KMS-11 (cell line): Measurements from ENCODE around the gene SECISBP2.

ENCODE experiments used
- H2AFZ ChIP-seq: fragments of 200-600 bp; sonication (generic); 2 replicates; pipeline ENCODE4 v1.6.1; 2016; ENCODE audit warnings: antibody characterized with exemption, mixed run types, low read depth
- H3K27ac ChIP-seq: fragments of 200-600 bp; sonication (generic); 2 replicates; pipeline ENCODE4 v1.6.1; 2016; ENCODE audit warnings: mild to moderate bottlenecking, mixed run types
- H3K27me3 ChIP-seq: fragments of 200-600 bp; sonication (generic); 2 replicates; pipeline ENCODE4 v1.6.1; 2017; ENCODE audit warnings: mild to moderate bottlenecking, low read depth, mixed run types, moderate library complexity; ENCODE audit not compliant: insufficient read depth
- H3K36me3 ChIP-seq: fragments of 200-600 bp; sonication (generic); 2 replicates; pipeline ENCODE4 v1.6.1; 2017; ENCODE audit warnings: mild to moderate bottlenecking, mixed run types; ENCODE audit not compliant: insufficient read depth
- H3K4me1 ChIP-seq: fragments of 200-600 bp; sonication (generic); 2 replicates; pipeline ENCODE4 v1.6.1; 2016; ENCODE audit warnings: mild to moderate bottlenecking, low read depth, mixed run types; ENCODE audit not compliant: poor library complexity, severe bottlenecking
- H3K4me2 ChIP-seq: fragments of 200-600 bp; sonication (generic); 2 replicates; pipeline ENCODE4 v1.7.0; 2016; ENCODE audit warnings: mild to moderate bottlenecking, mixed run types
- H3K4me3 ChIP-seq: fragments of 200-600 bp; sonication (generic); IDR thresholded peaks from 2 replicates; pipeline ENCODE4 v1.6.1; 2017; ENCODE audit warnings: low read depth, low read length, mixed read lengths; ENCODE audit not compliant: insufficient read depth
- H3K79me2 ChIP-seq: fragments of 200-600 bp; sonication (generic); 2 replicates; pipeline ENCODE4 v1.6.1; 2016; ENCODE audit warnings: low read depth, mixed run types; ENCODE audit not compliant: insufficient read depth
- H3K9ac ChIP-seq: fragments of 200-600 bp; sonication (generic); 2 replicates; pipeline ENCODE4 v1.6.1; 2016; ENCODE audit warnings: mild to moderate bottlenecking, mixed run types
- H4K20me1 ChIP-seq: fragments of 200-600 bp; sonication (generic); 2 replicates; pipeline ENCODE4 v1.6.1; 2016; ENCODE audit warnings: mild to moderate bottlenecking, mixed run types; ENCODE audit not compliant: insufficient read depth
- CTCF ChIP-seq: fragments of 200-600 bp; sonication (generic); conservative IDR thresholded peaks from 2 replicates; pipeline ENCODE4 v1.6.1; 2017; ENCODE audit warnings: low read depth, mild to moderate bottlenecking, antibody characterized with exemption, low read length, moderate library complexity, mixed read lengths

SECISBP2 gene

GRCh38 chr9:89309166-89309565 is 9.1 kb upstream of the SECISBP2 start:
- Histone ChIP-seq H3K4me2 (no peak overlapping the region), H3K4me3 (no peak overlapping the region), H3K9ac (no peak overlapping the region), H3K4me1 (peaks cover 15% of the 10 kb centered on the region), H3K27me3 (no peaks in the 10 kb centered on the region), H3K79me2 (peaks cover 35% of the 10 kb centered on the region), H4K20me1 (peaks cover 26% of the 10 kb centered on the region), H2AFZ (no peak overlapping the region), H3K36me3 (no peaks in the 10 kb centered on the region), H3K27ac (no peak overlapping the region)
- no peak for TF ChIP-seq CTCF

DNA sequence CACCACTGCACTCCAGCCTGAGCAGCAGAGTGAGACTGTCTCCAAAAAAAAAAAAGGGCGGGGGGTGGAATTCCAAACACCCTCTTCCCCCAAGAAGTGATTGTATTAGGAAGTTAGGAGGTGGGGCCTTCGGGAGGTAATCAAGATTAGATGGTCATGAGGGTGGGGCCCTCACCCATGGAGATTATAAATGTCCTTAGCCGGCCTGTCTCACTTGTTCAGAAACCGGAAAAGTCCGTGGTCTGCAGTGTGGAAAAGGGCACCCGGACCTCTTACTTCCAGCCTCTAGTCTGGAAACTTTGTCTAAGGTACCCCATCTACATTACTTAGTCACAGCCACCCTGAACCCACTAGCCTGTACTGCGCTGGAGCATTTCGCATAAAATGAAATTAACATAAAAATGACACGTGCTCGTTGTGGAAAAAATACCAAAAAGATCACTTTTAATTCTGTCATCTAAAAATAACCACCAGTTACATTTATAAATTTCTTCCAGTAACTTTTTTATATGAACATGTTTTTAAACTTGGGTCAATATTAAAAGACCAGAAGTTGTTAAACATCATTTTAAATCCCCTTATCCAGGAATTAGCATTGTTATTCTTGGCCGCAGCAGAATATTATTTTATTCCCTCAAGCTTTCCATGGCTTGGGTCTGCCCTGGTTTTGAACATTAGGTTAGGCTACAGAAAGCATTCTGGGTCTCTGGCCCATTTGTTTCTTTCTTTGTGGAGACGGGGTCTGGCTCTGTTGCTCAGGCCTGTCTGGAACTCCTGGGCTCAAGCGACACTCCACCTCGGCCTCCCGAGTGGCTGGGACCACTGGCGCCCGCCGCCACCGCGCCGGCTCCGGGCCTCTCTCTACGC is 8.5 kb upstream of the SECISBP2 start:
- no peaks in the 10 kb centered on the region for H3K27me3 ChIP-seq
- H3K36me3 ChIP-seq: peaks cover under 1% of the 10 kb centered on the region; the same call in 1 of the 2 replicates
- H3K27ac ChIP-seq: peak overlapping the region; percentile 96
- no peak overlapping the region for H3K4me3 ChIP-seq
- H2AFZ ChIP-seq: peak overlapping the region; percentile 65
- TF ChIP-seq CTCF: no peak
- H3K9ac ChIP-seq: peak overlapping the region; percentile 99
- H4K20me1 ChIP-seq: peaks cover 31% of the 10 kb centered on the region
- peaks cover 42% of the 10 kb centered on the region for H3K79me2 ChIP-seq
- H3K4me2 ChIP-seq: peak overlapping the region; percentile 78
- H3K4me1 ChIP-seq: peaks cover 21% of the 10 kb centered on the region

DNA sequence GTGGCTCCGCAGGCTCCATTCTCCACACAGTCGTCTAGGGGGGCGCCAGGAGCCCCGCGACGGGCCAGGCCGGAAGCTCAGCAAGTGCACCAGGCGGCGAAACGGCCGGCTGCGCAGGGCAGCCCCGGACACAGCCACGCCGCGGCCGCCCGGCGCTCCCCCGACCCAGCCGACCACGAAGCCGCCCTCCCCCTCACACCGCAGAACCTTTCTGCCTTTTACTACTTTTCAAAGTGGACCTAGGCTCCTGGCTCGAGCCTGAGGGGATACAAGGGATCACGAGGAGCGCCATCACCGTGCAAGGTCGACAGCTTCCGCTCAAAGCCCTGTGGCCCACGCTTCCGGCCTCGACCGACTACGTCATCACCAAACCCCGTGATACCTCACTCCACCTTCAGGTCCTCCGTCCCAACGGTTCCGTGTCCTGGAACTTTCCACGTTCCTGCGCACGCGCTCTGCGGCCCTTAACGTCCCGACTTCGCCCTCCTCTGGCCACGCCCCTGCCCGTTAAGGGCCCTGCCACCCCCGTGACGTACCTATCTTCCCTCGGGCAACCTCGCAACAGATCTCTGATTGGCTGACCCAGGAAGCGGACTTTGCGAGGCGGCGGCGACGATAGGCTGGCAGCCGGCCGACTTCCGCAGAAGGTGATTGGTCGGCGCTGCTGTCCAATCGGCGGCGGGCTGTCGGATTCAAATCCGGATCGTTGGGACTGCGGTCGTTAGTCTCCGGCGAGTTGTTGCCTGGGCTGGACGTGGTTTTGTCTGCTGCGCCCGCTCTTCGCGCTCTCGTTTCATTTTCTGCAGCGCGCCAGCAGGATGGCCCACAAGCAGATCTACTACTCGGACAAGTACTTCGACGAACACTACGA is 7.6 kb upstream of the SECISBP2 start, which contains the start of gene CKS2:
Gene CKS2, plus strand, starts transcription at position 721 of the 871 bp plus-strand sequence. Its CDS starts 98 bp downstream, at position 819.
- Histone ChIP-seq H2AFZ (peak within 1 kb of the TSS; percentile 65), H3K36me3 (peaks cover 7% of the 10 kb centered on the region; the same call in 1 of the 2 replicates)

More for the DNA sequence above, 7.6 kb upstream of the SECISBP2 start, which contains the start of gene CKS2:
- peaks cover 30% of the 10 kb centered on the region for H3K4me1 ChIP-seq
- H3K9ac ChIP-seq: peak within 1 kb of the TSS; percentile 99
- H3K79me2 ChIP-seq: peaks cover 51% of the 10 kb centered on the region
- H3K4me3 ChIP-seq: no peak within 1 kb of the TSS
- TF ChIP-seq CTCF: no peak
- peaks cover 33% of the 10 kb centered on the region for H4K20me1 ChIP-seq
- peak within 1 kb of the TSS; percentile 91 for H3K4me2 ChIP-seq
- peak within 1 kb of the TSS; percentile 96 for H3K27ac ChIP-seq
- H3K27me3 ChIP-seq: no peaks in the 10 kb centered on the region
